NCI-H1417 treated with DMSO at 0.1 percent for 48 hours (cell line): ENCODE results near the gene ARHGAP31.
"Not testable (repeated sequence)": the region's sequence is repeated elsewhere in the genome, so short reads cannot be mapped to it uniquely, and the experiment has no call there.

Source experiments
- DNase-seq: peaks from one replicate; lab custom pipeline; 2025; lab: John Stamatoyannopoulos, UW

ARHGAP31 gene

GRCh38 chr3:119295816-119296726 lies 1.9 kb downstream of the ARHGAP31 start:
- no peak for DNase-seq

GRCh38 chr3:119296727-119297122 lies 2.5 kb downstream of the ARHGAP31 start:
- no peak for DNase-seq

- no peak for DNase-seq
These were observed 3.0 kb downstream of the ARHGAP31 start for GRCh38 chr3:119297169-119297568.

- DNase-seq = no peak
These were observed 4.4 kb downstream of the ARHGAP31 start for GRCh38 chr3:119298565-119298941.

GRCh38 chr3:119300991-119301391 lies 6.8 kb downstream of the ARHGAP31 start:
- DNase-seq = no peak

GRCh38 chr3:119301662-119302061 lies 7.5 kb downstream of the ARHGAP31 start:
- DNase-seq = no peak

- DNase-seq = no peak
These were observed 8.7 kb downstream of the ARHGAP31 start for GRCh38 chr3:119302697-119303551.

GRCh38 chr3:119304201-119304713 lies 10.1 kb downstream of the ARHGAP31 start:
- no peak for DNase-seq

GRCh38 chr3:119305286-119305685 lies 11.1 kb downstream of the ARHGAP31 start:
- DNase-seq = no peak

- not testable (repeated sequence) for DNase-seq
These were observed 12.2 kb downstream of the ARHGAP31 start for GRCh38 chr3:119306378-119306777.

- no peak for DNase-seq
These were observed 14.2 kb downstream of the ARHGAP31 start for GRCh38 chr3:119308355-119308754.

GRCh38 chr3:119309591-119309990 lies 15.4 kb downstream of the ARHGAP31 start:
- DNase-seq = no peak

GRCh38 chr3:119310071-119310470 lies 15.9 kb downstream of the ARHGAP31 start:
- no peak for DNase-seq

- no peak for DNase-seq
These were observed 17.1 kb downstream of the ARHGAP31 start for GRCh38 chr3:119311081-119311925.

GRCh38 chr3:119313461-119313860 lies 19.3 kb downstream of the ARHGAP31 start:
- no peak for DNase-seq

GRCh38 chr3:119314821-119315220 lies 20.6 kb downstream of the ARHGAP31 start:
- DNase-seq = no peak

GRCh38 chr3:119315600-119316312 lies 21.6 kb downstream of the ARHGAP31 start:
- no peak for DNase-seq

GRCh38 chr3:119316313-119316670 lies 22.1 kb downstream of the ARHGAP31 start:
- DNase-seq = no peak

- no peak for DNase-seq
These were observed 24.7 kb downstream of the ARHGAP31 start for GRCh38 chr3:119318876-119319275.

- no peak for DNase-seq
These were observed 25.1 kb downstream of the ARHGAP31 start for GRCh38 chr3:119319311-119319710.

- not testable (repeated sequence) for DNase-seq
These were observed 26.6 kb downstream of the ARHGAP31 start for GRCh38 chr3:119320785-119321184.
